CD4-positive, alpha-beta T cell treated with Interferon alpha-2 for 1 hour (primary cell): ENCODE data around the gene METTL26.

Source experiments
- DNase-seq, 2 donors: peaks; one replicate each; pipeline ENCODE4 v3.0.0-alpha.2; 2020 to 2022

Gene METTL26

DNA sequence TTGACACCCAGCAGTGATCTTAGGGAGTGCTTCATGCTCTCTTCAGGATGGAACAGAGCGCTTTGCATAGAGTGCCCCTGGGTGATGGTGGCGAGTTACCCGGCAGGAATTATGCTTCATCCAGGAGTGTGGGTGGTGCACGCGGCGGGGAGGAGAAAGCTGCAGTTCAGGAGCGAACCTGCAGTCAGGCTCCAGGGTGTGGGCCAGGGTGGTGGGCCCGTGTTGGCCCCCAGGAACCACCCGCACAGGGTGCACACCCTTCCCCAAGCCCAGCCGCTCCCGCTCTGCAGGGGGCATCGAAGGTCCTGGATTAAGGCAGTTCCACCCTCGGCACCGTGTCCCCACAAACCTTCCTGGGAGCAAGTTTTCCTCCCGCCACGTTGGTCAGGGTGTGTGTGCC, 42.3 kb downstream of the METTL26 start:
- no peak for DNase-seq

DNA sequence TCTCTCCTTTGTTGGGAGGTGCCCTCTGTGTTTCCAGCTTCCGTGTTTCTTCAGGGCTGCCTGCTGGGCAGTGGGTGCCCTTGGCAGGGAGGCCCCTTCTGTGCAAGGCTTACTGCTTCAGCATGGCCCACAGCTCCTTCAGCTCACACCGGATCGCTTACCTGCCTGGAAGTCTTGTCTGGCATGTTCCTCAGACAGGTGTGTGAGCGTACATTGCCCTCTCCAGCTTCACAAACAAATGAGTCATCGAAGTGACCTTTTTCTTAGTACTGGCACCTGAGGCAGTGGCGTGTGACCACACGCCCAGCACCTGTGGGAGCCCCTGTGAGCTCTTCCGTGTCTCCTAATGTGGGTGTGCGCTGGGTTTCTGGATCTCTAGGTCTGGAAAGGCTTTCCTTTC, 42.7 kb downstream of the METTL26 start:
- no peak for DNase-seq

DNA sequence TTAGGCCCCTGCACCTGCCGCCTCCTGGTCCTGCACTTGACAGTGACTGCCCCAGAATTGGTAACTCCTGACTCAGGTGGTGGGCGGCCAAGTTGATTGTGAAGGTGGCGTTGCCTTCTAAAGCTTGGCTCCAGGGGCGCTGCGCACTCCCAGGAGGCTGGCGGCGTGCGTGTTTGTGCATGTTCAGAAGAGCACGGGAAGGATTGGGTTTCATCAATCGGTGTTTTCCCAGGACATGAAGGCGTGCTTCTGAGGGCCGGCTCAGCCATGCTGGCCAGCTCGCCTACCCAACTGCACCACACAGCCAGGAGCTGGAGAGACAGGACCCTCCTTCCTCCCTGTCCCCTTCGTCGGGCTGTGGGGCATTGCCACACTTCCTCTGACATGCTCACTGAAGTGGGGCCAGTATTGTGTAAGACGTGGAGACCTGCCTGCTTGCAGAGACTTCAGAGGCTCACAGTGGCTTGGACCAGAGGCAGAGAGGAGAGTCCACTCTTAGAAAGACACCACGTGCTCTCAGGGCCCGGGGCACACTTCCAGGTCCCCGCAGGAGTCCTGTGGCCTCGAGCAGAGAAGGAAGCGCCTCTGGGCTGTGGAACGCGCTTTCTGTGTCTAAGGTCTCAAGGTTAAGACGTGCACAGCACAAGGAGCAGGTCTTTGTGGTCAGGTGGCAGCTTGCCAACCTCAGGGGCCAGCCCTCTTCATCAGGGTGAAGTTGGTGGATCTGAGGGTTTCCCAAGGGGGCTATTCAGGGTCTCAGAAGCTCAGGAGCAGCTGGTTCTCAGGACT, 43.4 kb downstream of the METTL26 start:
- no peak for DNase-seq

DNA sequence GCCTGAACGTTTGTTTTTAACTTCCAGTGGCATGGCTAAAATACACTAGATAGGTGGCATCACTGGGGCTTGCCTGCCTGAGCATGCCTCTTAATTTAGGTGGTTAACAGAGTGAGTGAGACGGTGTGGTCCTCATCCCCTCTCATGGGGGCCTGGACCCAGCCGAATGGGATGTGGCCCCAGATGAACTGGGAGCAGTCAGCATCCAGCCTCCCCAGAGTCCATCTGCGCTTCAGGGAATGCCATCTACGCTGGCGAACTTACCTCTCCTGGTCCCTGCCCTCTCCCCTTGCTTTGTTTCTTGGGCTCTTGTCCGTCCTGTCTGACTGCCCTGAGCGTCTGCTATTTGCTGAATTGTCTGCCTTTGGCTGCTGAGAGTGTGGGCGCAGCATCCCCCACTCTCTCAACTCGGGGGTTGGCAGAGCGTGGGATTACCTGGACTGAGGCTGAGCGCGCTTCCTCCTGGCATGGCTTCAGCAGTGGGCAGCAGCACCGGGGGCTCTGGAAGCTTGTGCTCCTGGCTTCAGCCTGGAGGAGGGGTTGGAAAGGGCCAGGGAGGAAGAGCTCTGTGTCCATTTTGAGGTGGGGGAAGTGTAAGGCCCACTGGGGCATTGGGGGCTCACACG, 44.1 kb downstream of the METTL26 start:
- DNase-seq = no peak

DNA sequence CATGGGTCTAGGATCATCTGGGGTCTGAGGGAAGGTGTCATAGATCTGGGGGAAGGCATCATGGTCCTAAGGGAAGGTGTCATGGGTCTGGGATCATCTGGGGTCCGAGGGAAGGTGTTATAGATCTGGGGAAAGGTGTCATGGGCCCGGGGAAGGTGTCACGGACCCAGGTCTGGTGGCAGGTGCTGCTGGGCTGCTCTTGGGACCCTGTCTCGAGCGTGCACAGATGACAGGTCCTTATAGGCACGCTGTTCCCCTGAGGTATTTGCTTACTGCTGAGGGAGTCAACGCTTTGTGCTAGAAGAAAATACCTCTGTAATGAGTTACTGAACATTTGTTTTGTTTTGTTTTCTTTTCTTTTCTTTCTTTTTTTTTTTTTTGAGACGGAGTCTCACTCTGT, 44.9 kb downstream of the METTL26 start:
- no peak for DNase-seq

DNA sequence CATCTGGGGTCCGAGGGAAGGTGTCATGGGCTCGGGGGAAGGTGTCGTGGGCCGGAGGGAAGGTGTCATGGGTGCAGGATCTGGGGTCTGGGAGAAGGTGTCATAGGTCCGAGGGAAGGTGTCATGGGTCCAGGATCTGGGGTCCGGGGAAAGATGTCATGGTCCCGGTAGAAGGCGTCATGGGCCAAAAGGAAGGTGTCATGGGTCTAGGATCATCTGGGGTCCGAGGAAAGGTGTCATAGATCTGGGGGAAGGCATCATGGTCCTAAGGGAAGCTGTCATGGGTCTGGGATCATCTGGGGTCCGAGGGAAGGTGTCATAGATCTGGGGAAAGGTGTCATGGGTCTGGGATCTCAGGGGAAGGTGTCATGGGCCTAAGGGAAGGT, 45.3 kb downstream of the METTL26 start:
- DNase-seq = no peak

DNA sequence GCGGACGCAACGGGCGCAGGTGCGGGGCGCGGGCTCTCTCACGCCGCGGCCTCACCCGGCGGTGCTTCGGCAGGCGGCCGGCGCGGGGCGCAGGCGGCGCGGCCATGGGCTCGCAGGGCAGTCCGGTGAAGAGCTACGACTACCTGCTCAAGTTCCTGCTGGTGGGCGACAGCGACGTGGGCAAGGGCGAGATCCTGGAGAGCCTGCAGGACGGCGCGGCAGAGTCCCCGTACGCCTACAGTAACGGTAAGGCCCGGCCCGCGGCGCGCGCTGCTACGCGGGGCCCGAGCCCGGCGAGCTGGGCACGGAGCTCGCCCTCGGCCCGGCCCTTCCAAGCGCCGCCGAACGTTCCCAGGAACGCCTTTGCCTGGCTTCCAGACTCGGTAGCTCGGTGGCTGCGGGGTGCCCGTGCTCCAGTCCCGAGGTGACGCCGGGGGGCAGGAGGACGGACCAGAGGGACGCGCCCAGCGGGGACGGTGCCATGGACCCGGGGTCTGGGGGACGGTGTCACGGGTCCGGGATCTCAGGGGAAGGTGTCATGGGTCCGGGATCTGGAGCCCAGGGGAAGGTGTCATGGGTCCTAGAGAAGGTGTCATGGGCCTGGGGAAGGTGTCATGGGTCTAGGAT, 45.8 kb downstream of the METTL26 start:
- DNase-seq = no peak

DNA sequence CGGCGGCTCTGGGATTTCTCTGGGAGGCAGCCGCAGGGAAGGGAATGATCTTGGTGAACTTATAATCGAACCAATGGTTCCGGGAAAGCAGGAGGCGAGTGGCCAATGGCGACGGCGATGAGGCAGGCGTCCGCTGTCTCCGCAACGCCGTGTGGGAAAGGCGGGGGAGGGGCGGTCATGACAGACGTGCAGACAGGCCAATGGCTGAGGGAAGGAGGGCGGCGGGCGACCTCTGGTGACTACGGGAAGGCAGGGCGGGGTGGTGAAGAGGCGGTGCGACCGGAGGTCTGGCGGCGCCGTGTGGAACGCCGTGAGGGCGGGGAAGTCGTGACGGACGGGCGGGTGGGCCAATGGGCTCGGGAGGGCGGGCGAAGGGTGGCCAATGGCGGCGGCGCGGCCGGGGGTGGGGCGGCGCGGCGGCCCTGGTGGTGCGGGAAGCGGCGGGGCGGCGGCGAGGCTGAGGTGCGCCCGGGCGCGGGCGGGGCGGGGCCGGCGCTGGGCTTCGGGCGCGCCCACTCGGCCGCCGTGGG, 46.4 kb downstream of the METTL26 start, which contains the start of gene RAB40C:
Gene RAB40C (plus strand): TSS at position 409 of the 530 bp plus-strand sequence. CDS start 226 bp downstream, outside the sequence.
- DNase-seq = peak; percentile 99

DNA sequence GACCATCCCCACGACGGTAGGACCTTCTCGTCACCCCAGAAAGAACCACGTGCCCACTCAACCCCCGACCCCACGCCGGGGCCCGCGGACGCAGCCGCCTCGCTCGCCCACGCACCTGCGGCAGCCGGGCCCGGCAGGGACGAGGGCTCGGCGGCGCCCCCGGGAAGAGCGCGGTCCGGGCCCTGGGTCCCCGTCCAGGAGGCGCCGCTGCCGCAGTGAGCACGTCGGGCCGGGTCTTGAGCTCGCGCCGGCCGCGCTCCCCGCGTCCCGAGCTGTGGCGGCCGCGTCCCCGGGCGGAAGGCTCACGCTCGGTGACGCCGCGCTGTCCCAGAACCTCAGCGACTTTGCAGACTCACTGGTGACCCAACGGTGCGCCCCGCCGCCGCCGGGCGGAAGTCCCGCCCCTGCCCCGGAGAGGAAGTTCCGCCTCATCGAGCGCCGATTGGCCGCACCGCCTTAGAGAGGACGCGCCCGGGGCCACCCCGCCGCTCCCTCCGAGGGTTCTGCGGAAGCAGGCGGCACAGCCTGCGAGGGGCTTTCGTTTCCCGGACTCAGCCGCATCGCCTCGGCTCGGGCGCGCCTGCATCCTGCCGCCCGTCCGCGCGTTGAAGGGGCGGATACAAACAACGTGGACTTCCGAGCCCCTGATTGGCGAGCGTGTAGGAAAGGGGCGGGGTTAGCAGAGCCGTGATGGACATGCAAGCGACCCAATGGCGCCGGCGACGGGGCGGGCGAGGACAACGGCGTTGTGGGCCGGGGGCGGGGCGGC, 47.0 kb downstream of the METTL26 start:
- DNase-seq = peak; percentile 96 to 98

DNA sequence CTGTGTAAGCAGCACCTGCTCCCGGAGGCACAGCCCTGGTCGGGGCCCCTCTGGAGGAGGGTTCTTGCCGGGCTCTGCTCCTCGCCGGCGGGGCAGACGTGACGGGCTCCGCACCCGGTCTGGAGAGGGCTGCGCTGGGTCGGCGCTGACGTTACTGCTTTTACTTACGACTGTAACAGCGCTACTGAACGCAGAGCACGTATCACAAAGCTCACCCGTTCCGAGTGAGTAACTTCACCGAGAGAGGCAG, 47.5 kb downstream of the METTL26 start:
- DNase-seq = peak; percentile 63 to 67

DNA sequence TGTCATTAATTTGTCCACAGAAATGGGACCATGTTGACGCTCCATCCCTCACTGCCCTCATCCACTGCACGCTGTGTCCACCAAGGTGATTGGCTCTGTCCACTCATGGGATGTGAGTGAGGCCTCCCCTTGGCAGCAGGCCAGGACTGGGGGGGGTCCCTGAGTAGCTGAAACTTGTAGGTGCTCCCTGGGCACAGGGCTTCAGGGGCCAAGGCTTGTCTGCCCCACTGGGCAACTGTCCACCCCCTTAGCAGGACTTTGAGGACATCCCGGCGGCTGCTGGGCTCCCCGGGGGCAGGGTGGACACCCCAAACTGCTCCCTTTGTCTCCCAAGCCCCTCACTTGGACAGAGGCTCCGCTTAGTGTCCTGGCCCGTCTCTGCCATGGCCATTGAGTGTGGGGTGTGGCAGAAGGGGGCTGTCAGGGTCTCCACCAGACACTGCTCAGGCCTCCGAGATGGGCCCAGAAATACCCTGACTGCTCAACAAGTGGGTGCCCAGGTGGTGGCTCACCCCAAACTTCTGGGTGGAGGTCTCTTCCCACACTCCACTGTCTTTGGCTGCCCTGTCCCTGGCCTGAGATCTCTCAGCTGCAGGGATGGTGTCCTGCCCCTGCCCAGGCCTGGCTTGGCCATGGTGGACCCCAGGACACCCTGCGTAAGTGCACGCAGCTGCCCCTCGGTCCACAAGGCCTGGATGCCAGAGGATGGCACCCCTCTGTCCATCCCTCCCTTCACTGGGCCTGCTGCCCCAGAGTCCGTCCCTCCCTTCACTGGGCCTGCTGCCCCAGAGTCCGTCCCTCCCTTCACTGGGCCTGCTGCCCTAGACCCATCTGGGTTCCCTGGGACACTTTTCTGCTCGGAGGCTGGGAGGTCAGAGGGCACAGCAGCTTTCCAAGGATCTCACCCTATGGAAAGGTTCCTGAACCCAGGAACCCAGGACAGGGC, 49.2 kb downstream of the METTL26 start:
- no peak for DNase-seq

DNA sequence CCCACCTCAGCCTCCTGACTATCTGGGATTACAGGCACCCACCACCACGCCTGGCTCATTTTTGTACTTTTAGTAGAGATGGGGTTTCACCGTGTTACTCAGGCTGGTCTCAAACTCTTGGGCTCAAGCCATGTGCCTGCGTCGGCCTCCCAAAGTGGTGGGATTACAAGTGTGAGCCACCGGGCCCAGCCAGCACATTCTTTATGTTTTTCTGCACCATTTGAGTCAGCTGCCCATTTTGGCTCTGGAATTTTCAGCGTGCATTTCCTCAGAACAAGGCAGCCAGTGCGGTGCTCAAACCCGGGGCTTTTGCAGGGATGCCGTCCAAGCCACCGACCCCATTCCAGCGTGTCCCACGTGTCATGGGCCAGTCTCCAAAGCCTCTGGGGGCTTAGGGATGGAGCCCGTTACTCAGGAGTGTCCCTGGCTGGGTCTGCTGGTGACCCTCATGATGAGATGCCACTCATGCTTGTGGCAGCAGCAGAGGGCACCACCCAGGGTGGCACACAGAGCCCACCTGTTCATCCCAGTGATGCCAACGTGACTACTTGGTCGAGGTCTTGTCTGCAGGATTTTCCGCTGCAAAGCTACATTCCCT, 50.0 kb downstream of the METTL26 start:
- no peak for DNase-seq

DNA sequence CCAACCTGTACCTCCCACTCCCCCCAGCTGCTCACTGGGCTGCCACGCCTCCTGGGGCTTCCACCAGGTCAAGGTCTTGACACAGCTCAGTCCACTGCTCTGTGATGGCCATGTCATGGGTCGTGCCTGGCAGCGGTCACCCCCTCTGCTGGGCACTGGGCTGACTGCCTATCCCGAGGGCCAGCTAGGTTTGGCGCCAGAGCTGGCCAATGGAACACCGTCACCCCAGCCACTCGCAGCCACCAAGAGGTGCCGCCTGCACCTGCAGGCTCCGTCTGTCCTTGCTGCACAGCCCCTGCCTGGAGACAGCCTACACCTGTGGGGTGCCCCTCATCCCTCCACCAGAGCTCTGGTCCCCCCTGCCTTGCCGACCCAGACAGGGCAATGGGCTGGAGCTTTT, 50.8 kb downstream of the METTL26 start:
- DNase-seq = no peak
